Stimulated activated CD8-positive, alpha-beta memory T cell treated with anti-CD3 and anti-CD28 coated beads, Interleukin-2, amount 100 ng/mL, for 48 hours (primary cell): Measurements from ENCODE around the gene NKX2-2.

Experiments
- DNase-seq, 2 donors: peaks; one replicate each; pipeline ENCODE4 v3.0.0-alpha.2; 2020; ENCODE audit warnings: low read depth in 2 of 2

The NKX2-2 gene

GRCh38 chr20:21521596-21522480 is 8.0 kb upstream of the NKX2-2 start:
- DNase-seq: no peak

- DNase-seq: no peak
Observed at GRCh38 chr20:21520702-21521595, 7.1 kb upstream of the NKX2-2 start.

- DNase-seq: no peak
Observed at GRCh38 chr20:21519136-21519584, 5.3 kb upstream of the NKX2-2 start.

GRCh38 chr20:21518292-21518991 is 4.6 kb upstream of the NKX2-2 start:
- DNase-seq: no peak

- no peak for DNase-seq
Observed at GRCh38 chr20:21517566-21518277, 3.9 kb upstream of the NKX2-2 start.

- no peak for DNase-seq
Observed at GRCh38 chr20:21516861-21517565, 3.1 kb upstream of the NKX2-2 start.

- no peak for DNase-seq
Observed at GRCh38 chr20:21516180-21516567, 2.3 kb upstream of the NKX2-2 start.

- no peak for DNase-seq
Observed at GRCh38 chr20:21515300-21516179, 1.7 kb upstream of the NKX2-2 start.

- no peak for DNase-seq
Observed at GRCh38 chr20:21514553-21515251, 838 bp upstream of the NKX2-2 start.

- DNase-seq: no peak
Observed at GRCh38 chr20:21513181-21513663, 642 bp downstream of the NKX2-2 start.

- no peak for DNase-seq
Observed at GRCh38 chr20:21512634-21513180, 1.2 kb downstream of the NKX2-2 start.

GRCh38 chr20:21511850-21512633 is 1.8 kb downstream of the NKX2-2 start:
- no peak for DNase-seq

- no peak for DNase-seq
Observed at GRCh38 chr20:21511485-21511849, 2.4 kb downstream of the NKX2-2 start.

GRCh38 chr20:21510414-21511384 is 3.2 kb downstream of the NKX2-2 start:
- no peak for DNase-seq

GRCh38 chr20:21509597-21510371 is 4.1 kb downstream of the NKX2-2 start:
- DNase-seq: no peak

GRCh38 chr20:21509079-21509596 is 4.7 kb downstream of the NKX2-2 start:
- no peak for DNase-seq
